ENCODE data around the gene TANC1. TPM values are rescaled to one million over a fixed set of nuclear protein-coding genes. Genes with fewer than 3 reads are reported as not detected.

TANC1 gene
- polyA plus RNA-seq, 1 donor from 2014 or later = 0.37 TPM

DNA sequence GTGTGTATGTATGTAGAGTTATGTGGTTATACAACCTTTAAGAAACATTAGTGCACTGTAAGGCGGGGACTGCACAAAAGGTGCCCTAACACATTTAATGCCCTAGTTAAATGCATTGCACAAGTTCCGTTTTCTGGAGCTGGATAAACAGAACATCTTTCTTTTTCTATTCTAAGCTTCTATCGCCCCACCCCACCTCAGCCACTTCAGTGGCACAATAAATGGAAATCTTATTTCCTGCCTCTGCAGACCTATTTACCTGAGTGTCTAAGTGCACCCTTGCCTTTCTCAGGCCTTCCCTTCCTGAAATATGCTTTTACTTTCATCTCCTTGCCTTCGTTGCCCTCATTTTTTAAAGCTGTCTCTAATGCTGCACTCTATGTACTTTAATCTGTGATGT lies 123.5 kb downstream of the TANC1 start:
- no peak overlapping the region for H2AFZ ChIP-seq (ENCODE audit: low read depth, low read length)
- H3K79me2 ChIP-seq (replicated peaks; ENCODE audit: insufficient read depth, low read length) = no peaks in the 10 kb centered on the region
- H4K20me1 ChIP-seq (ENCODE audit: insufficient read depth) = no peaks in the 10 kb centered on the region
- no peak overlapping the region for H3K4me3 ChIP-seq (ENCODE audit: low read length)
- H3K27me3 ChIP-seq (ENCODE audit: insufficient read depth, low read depth, low read length) = no peaks in the 10 kb centered on the region
- no peak overlapping the region for H3K9ac ChIP-seq (ENCODE audit: low read length)
- H3F3A ChIP-seq (ENCODE audit: insufficient read depth, low read length, poor library complexity, severe bottlenecking) = no peaks in the 10 kb centered on the region
- no peak overlapping the region for H3K27ac ChIP-seq (ENCODE audit: low read length)
- H3K9me2 ChIP-seq (ENCODE audit: insufficient read depth, low read length) = no peaks in the 10 kb centered on the region
- H3K36me3 ChIP-seq (ENCODE audit: insufficient read depth, low read length) = no peaks in the 10 kb centered on the region
- no peaks in the 10 kb centered on the region for H3K9me3 ChIP-seq (ENCODE audit: low read length)
- H3K4me2 ChIP-seq (ENCODE audit: low read length) = no peak overlapping the region
- TF ChIP-seq RAD21 (conservative IDR thresholded peaks at IDR 0.05) = no peak
- no peak for TF ChIP-seq MXI1 (conservative IDR thresholded peaks at IDR 0.05; ENCODE audit: poor library complexity, severe bottlenecking)
- TF ChIP-seq, protein P1, sequence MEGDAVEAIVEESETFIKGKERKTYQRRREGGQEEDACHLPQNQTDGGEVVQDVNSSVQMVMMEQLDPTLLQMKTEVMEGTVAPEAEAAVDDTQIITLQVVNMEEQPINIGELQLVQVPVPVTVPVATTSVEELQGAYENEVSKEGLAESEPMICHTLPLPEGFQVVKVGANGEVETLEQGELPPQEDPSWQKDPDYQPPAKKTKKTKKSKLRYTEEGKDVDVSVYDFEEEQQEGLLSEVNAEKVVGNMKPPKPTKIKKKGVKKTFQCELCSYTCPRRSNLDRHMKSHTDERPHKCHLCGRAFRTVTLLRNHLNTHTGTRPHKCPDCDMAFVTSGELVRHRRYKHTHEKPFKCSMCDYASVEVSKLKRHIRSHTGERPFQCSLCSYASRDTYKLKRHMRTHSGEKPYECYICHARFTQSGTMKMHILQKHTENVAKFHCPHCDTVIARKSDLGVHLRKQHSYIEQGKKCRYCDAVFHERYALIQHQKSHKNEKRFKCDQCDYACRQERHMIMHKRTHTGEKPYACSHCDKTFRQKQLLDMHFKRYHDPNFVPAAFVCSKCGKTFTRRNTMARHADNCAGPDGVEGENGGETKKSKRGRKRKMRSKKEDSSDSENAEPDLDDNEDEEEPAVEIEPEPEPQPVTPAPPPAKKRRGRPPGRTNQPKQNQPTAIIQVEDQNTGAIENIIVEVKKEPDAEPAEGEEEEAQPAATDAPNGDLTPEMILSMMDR (IDR thresholded peaks at IDR 0.05; ENCODE audit: poor library complexity, severe bottlenecking) = no peak
- no peak for TF ChIP-seq TAF1 (IDR thresholded peaks at IDR 0.05; ENCODE audit: low read depth)
- no peak for TF ChIP-seq SMC3 (conservative IDR thresholded peaks at IDR 0.05; ENCODE audit: poor library complexity)

DNA sequence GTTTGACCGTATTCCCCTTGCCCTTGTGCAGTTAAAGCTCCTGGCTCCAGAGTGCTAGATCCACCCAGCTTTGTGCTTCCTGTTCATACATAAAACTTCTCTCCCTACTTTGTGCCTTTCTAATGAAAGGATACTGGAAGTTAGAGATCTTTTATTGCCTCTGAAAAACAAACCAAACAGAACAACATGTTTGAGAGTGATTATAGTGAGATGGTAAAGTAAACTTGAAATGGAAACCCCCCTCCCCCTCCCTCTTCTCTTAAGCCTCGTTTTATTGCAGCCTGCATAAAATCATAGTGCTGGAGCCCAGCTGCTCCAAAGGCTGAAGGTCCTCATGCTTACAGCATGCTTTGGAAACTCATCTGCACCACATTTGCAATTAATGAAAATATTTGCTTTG lies 125.1 kb downstream of the TANC1 start:
- H3F3A ChIP-seq (ENCODE audit: insufficient read depth, low read length, poor library complexity, severe bottlenecking) = no peaks in the 10 kb centered on the region
- H3K9me3 ChIP-seq (ENCODE audit: low read length) = no peaks in the 10 kb centered on the region
- H2AFZ ChIP-seq (ENCODE audit: low read depth, low read length) = no peak overlapping the region
- TF ChIP-seq EZH2 (IDR thresholded peaks at IDR 0.05; ENCODE audit: borderline replicate concordance, insufficient read depth, low read length, poor library complexity, severe bottlenecking) (no peak), EP300 (conservative IDR thresholded peaks at IDR 0.05; ENCODE audit: poor library complexity, severe bottlenecking) (no peak), POLR2AphosphoS5 (IDR thresholded peaks at IDR 0.05) (no peak), MXI1 (conservative IDR thresholded peaks at IDR 0.05; ENCODE audit: poor library complexity, severe bottlenecking) (no peak), RAD21 (conservative IDR thresholded peaks at IDR 0.05) (no peak), SMC3 (conservative IDR thresholded peaks at IDR 0.05; ENCODE audit: poor library complexity) (no peak), TAF1 (IDR thresholded peaks at IDR 0.05; ENCODE audit: low read depth) (no peak)
- TF ChIP-seq, protein P1 (IDR thresholded peaks at IDR 0.05; ENCODE audit: poor library complexity, severe bottlenecking) = no peak
- TF ChIP-seq, protein P2, sequence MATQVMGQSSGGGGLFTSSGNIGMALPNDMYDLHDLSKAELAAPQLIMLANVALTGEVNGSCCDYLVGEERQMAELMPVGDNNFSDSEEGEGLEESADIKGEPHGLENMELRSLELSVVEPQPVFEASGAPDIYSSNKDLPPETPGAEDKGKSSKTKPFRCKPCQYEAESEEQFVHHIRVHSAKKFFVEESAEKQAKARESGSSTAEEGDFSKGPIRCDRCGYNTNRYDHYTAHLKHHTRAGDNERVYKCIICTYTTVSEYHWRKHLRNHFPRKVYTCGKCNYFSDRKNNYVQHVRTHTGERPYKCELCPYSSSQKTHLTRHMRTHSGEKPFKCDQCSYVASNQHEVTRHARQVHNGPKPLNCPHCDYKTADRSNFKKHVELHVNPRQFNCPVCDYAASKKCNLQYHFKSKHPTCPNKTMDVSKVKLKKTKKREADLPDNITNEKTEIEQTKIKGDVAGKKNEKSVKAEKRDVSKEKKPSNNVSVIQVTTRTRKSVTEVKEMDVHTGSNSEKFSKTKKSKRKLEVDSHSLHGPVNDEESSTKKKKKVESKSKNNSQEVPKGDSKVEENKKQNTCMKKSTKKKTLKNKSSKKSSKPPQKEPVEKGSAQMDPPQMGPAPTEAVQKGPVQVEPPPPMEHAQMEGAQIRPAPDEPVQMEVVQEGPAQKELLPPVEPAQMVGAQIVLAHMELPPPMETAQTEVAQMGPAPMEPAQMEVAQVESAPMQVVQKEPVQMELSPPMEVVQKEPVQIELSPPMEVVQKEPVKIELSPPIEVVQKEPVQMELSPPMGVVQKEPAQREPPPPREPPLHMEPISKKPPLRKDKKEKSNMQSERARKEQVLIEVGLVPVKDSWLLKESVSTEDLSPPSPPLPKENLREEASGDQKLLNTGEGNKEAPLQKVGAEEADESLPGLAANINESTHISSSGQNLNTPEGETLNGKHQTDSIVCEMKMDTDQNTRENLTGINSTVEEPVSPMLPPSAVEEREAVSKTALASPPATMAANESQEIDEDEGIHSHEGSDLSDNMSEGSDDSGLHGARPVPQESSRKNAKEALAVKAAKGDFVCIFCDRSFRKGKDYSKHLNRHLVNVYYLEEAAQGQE (IDR thresholded peaks at IDR 0.05; ENCODE audit: borderline replicate concordance) = no peak
- H4K20me1 ChIP-seq (ENCODE audit: insufficient read depth) = no peaks in the 10 kb centered on the region
- no peak overlapping the region for H3K9ac ChIP-seq (ENCODE audit: low read length)
- H3K27ac ChIP-seq (ENCODE audit: low read length) = no peak overlapping the region
- no peaks in the 10 kb centered on the region for H3K27me3 ChIP-seq (ENCODE audit: insufficient read depth, low read depth, low read length)
- H3K79me2 ChIP-seq (replicated peaks; ENCODE audit: insufficient read depth, low read length) = no peaks in the 10 kb centered on the region
- no peaks in the 10 kb centered on the region for H3K36me3 ChIP-seq (ENCODE audit: insufficient read depth, low read length)
- no peaks in the 10 kb centered on the region for H3K9me2 ChIP-seq (ENCODE audit: insufficient read depth, low read length)
- H3K4me2 ChIP-seq (ENCODE audit: low read length) = no peak overlapping the region
- no peak overlapping the region for H3K4me3 ChIP-seq (ENCODE audit: low read length)

Measured in neural cell (in vitro differentiated cells).